Upper lobe of right lung (tissue), 1 donor: Measurements from ENCODE around the gene ARID1B. TPM values are rescaled to one million over a fixed set of nuclear protein-coding genes. Genes with fewer than 3 reads are reported as not detected.

Experiments
- ATAC-seq: fragments of 200-7000 bp; cut with Tn5 transposase; one replicate; pipeline ENCODE4 v1.9.1; 2020; ENCODE audit warnings: mild to moderate bottlenecking, moderate library complexity
- DNase-seq: peaks from one replicate; pipeline ENCODE4 v3.0.0-alpha.2; 2020
- H3K27ac ChIP-seq: fragments of 200-600 bp; one replicate; pipeline ENCODE4 v1.8.0; 2022
- H3K27me3 ChIP-seq: fragments of 200-600 bp; one replicate; pipeline ENCODE4 v1.8.0; 2022; ENCODE audit warnings: mild to moderate bottlenecking
- H3K36me3 ChIP-seq: fragments of 200-600 bp; one replicate; pipeline ENCODE4 v1.8.0; 2022
- H3K4me1 ChIP-seq: fragments of 200-600 bp; one replicate; pipeline ENCODE4 v1.8.0; 2022
- H3K4me3 ChIP-seq: fragments of 200-600 bp; one replicate; pipeline ENCODE4 v1.8.0; 2022; ENCODE audit warnings: mild to moderate bottlenecking
- H3K9me3 ChIP-seq: fragments of 200-600 bp; one replicate; pipeline ENCODE4 v1.8.0; 2022
- intact Hi-C: fragments of 100-400 bp; cut with DNase I; formaldehyde crosslinking; loops from one replicate; pipeline ENCODE4 v1.11.0; 2022
- total RNA-seq: library from RNA; stranded (reverse); fragmentation: NEBNext Ultra II Directional; extraction: Animal tissue kit (Norgen Biotek cat#: 25700); gene quantifications from one replicate; pipeline ENCODE4 v1.2.1, GENCODE V29; 2021
- TF ChIP-seq, protein P1 (sequence below): fragments of 200-600 bp; IDR thresholded peaks from one replicate; pipeline ENCODE4 v1.8.0; 2022; ENCODE audit warnings: antibody characterized with exemption
- donor health status: DM: no; HTN: yes; CAD: no; lungs with severe emphysema.

The ARID1B gene
- total RNA-seq, 1 donor from 2014 or later: 80.4 TPM

DNA sequence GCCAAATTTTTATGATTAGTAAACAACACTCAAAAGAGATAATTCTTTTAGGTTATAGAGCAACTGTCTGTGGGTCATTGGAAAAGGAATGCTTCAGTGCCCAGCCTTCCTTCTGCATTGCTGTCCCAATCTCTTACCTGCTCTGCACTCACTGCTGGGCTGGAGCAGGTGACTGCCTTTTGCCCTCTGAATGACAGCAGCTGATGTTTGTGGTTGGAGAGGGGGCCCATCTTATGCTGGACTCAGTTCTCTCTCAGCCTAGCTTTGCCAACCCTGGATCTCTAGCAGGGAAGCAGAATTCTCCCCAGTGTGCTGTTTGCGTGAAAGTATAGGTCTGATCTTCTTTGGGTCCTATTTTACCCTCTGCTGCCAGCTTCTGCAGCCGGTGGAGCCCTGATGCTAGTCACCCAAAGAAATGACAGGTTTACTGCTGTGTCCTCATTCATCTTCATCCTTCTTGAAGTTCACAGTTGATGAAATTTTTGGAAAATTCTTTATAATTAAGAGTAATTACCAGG, 193.5 kb downstream of the ARID1B start:
- Histone ChIP-seq H3K9me3 (no peaks in the 10 kb centered on the region), H3K36me3 (no peaks in the 10 kb centered on the region), H3K4me3 (no peak overlapping the region), H3K27ac (no peak overlapping the region), H3K4me1 (peaks cover 13% of the 10 kb centered on the region), H3K27me3 (no peaks in the 10 kb centered on the region)
- TF ChIP-seq, protein P1, sequence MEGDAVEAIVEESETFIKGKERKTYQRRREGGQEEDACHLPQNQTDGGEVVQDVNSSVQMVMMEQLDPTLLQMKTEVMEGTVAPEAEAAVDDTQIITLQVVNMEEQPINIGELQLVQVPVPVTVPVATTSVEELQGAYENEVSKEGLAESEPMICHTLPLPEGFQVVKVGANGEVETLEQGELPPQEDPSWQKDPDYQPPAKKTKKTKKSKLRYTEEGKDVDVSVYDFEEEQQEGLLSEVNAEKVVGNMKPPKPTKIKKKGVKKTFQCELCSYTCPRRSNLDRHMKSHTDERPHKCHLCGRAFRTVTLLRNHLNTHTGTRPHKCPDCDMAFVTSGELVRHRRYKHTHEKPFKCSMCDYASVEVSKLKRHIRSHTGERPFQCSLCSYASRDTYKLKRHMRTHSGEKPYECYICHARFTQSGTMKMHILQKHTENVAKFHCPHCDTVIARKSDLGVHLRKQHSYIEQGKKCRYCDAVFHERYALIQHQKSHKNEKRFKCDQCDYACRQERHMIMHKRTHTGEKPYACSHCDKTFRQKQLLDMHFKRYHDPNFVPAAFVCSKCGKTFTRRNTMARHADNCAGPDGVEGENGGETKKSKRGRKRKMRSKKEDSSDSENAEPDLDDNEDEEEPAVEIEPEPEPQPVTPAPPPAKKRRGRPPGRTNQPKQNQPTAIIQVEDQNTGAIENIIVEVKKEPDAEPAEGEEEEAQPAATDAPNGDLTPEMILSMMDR: no peak
- DNase-seq (no peak), ATAC-seq (no peak)
- intact Hi-C loops: no loop called here

DNA sequence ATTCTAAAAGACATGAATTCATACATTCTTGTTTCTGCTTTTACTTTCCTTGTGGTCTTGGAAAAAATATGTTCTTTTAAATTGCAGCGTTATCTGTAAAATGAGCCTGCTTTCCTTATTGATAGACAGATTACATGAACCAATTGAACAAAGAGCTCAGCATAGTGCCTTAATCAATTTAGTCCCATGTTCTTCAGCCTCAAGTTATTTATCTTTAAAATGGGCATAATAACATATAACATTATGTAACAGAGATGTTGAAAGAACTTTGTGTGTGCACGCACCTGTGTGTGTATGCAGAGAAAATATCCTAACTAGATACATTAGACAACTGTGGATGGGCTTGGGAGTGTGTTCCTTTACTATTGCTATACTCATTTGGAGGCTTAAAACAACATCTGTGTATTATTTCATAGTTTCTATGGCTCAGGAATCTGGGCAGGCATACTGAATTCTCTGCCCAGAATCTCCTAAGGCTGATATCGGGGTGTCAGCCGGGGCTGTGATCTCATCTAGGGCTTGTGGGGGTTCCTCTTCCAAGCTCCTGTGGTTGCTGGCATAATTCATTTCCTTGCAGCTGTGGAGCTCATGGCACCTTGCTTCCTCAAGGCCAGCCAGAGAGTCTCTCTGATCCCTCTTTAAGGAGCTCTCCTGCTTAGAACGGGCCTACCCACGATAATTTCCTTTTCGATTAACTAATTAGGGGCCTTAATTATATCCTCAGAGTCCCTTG, 194.1 kb downstream of the ARID1B start:
- H3K9me3 ChIP-seq: no peaks in the 10 kb centered on the region
- H3K27ac ChIP-seq: no peak overlapping the region
- no peaks in the 10 kb centered on the region for H3K27me3 ChIP-seq
- no peak for DNase-seq
- no peak for ATAC-seq
- H3K4me1 ChIP-seq: peaks cover 17% of the 10 kb centered on the region
- TF ChIP-seq, protein P1: no peak
- intact Hi-C loops: no loop called here
- no peaks in the 10 kb centered on the region for H3K36me3 ChIP-seq
- no peak overlapping the region for H3K4me3 ChIP-seq

DNA sequence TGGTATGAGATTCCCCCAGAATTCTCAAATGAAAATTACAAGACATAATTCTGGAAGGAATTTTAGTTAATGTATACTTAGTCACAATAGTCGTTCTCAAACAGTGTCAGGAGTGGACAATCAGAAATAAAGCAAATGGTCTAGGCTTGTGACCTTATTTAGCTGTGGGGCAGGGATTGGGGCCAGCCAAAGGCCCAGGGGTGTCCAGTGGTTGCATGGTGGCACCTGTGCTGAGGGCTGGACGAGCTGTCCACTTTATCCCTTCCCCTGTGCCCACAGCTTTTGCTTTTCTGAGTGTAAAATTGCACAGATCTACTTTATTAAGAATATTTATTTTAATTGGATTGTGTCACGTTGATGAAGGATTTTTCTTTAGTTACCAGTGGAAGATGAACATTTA, 195.0 kb downstream of the ARID1B start:
- Histone ChIP-seq H3K27ac (no peak overlapping the region), H3K4me1 (peaks cover 17% of the 10 kb centered on the region), H3K27me3 (no peaks in the 10 kb centered on the region), H3K9me3 (no peaks in the 10 kb centered on the region), H3K36me3 (no peaks in the 10 kb centered on the region), H3K4me3 (no peak overlapping the region)
- TF ChIP-seq, protein P1: no peak
- ATAC-seq: no peak
- no peak for DNase-seq
- intact Hi-C loops: no loop called here

DNA sequence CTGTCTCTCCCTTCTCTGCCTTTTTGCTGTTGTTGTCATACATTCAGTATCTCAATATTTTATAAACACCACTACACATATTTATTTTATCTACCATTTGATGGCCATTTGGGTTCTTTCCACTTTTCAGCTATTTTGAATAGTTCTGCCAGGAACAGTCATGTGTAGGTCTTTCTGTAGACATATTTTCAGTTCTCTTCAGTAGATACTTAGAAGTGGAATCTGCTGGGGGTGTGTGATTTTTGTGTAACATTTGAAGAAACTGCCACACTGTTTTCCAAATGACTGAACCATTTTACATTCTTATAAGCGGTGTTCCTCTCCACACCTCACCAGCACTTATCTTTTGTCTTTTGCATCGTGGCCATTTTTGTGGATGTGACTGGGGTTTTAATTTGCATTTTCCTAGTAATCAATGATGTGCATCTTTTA, 197.7 kb downstream of the ARID1B start:
- no peak for DNase-seq
- intact Hi-C loops: no loop called here
- TF ChIP-seq, protein P1: no peak
- Histone ChIP-seq H3K27ac (no peak overlapping the region), H3K4me3 (no peak overlapping the region), H3K9me3 (no peaks in the 10 kb centered on the region), H3K4me1 (peaks cover 30% of the 10 kb centered on the region), H3K27me3 (no peaks in the 10 kb centered on the region), H3K36me3 (no peaks in the 10 kb centered on the region)
- ATAC-seq: no peak

DNA sequence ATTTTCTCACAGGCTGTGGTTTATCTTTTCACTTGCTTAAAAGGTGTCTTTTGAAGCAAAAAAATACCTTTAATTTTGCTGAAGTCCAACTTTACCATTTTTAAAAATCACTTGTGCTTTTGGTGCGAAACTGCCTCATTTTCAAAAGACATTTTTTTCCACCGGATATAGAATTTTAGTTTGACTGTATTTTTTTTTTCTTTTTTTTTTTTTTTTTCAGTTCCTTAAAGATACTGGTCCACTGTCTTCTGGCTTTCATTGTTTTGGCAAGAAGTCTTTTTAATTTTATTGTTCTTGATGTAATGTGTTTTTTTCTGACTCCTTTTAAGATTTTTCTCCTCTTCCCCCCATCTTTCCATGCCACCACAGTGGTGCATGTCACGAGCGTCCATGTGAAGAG, 198.2 kb downstream of the ARID1B start:
- no peaks in the 10 kb centered on the region for H3K36me3 ChIP-seq
- intact Hi-C loops: no loop called here
- peaks cover 32% of the 10 kb centered on the region for H3K4me1 ChIP-seq
- ATAC-seq: no peak
- H3K9me3 ChIP-seq: no peaks in the 10 kb centered on the region
- no peak for DNase-seq
- no peak overlapping the region for H3K27ac ChIP-seq
- TF ChIP-seq, protein P1: no peak
- no peak overlapping the region for H3K4me3 ChIP-seq
- H3K27me3 ChIP-seq: no peaks in the 10 kb centered on the region
